Activated T-cell treated with anti-CD3 and anti-CD28 coated beads, Interleukin-2, amount 50 U/mL, for 4 hours (primary cell): ENCODE measurements around the gene STARD4. TPM values are rescaled to one million over a fixed set of nuclear protein-coding genes. Genes with fewer than 3 reads are reported as not detected.

Experiments
- ATAC-seq, 2 donors: fragments of 200-7000 bp; cut with Tn5 transposase; one replicate each; pipeline ENCODE4 v1.10.0; 2021
- DNase-seq: peaks from one replicate; pipeline ENCODE4 v3.0.0-alpha.2; 2020
- H3K27me3 Mint-ChIP-seq: one replicate; pipeline ENCODE4 v1.8.0; 2021; ENCODE audit warnings: low read depth, mixed read lengths
- H3K36me3 Mint-ChIP-seq: one replicate; pipeline ENCODE4 v1.8.0; 2022; ENCODE audit warnings: mixed read lengths; ENCODE audit not compliant: insufficient read depth
- H3K4me1 Mint-ChIP-seq: one replicate; pipeline ENCODE4 v1.8.0; 2021; ENCODE audit warnings: low read depth, mixed read lengths
- H3K4me3 Mint-ChIP-seq: one replicate; pipeline ENCODE4 v1.8.0; 2021; ENCODE audit warnings: mild to moderate bottlenecking, moderate library complexity, mixed read lengths
- H3K9me3 Mint-ChIP-seq: one replicate; pipeline ENCODE4 v1.8.0; 2021; ENCODE audit warnings: mixed read lengths
- total RNA-seq, 3 donors: library from RNA; stranded (reverse); gene quantifications; one replicate each; pipeline ENCODE4 v1.2.1, GENCODE V29; 2021

STARD4 gene, protein sequence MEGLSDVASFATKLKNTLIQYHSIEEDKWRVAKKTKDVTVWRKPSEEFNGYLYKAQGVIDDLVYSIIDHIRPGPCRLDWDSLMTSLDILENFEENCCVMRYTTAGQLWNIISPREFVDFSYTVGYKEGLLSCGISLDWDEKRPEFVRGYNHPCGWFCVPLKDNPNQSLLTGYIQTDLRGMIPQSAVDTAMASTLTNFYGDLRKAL
- total RNA-seq: 10 to 100 TPM; 22.2 to 26.5 (median 24.4) TPM

- ATAC-seq: peak; percentile 94 to 96
- Mint-ChIP-seq H3K4me1 (peaks cover 39% of the 10 kb centered on the region), H3K4me3 (peak within 1 kb of the TSS; percentile 95), H3K27me3 (no peaks in the 10 kb centered on the region), H3K36me3 (peaks cover 1% of the 10 kb centered on the region), H3K9me3 (no peaks in the 10 kb centered on the region)
- DNase-seq: peak; percentile 91
Measured at GRCh38 chr5:111512375-111513130, at the start of gene STARD4. Gene STARD4 (minus strand): TSS chr5:111512535. CDS start chr5:111507433, 5,102 bp downstream.

DNA sequence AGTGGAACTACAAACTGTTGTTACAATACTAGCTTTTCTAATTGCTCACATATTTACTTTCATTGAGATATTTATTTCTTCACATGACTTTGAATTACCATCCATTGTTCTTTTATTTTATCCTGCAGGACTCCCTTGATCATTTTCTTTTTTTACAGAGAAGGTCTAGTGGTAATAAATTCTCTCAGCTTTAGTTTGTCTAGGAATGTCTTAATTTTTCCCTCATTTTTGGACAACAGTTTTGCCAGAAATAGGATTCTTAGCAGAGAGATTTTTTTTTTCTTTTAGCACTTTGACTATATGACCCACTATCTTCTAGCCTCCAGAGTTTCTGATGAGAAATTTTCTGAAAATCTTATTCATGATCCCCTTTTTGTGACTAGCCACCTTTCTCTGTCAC lies 47.3 kb upstream of the STARD4 start:
- H3K27me3 Mint-ChIP-seq: peaks cover 7% of the 10 kb centered on the region
- DNase-seq: no peak
- peaks cover 4% of the 10 kb centered on the region for H3K36me3 Mint-ChIP-seq
- no peak overlapping the region for H3K4me3 Mint-ChIP-seq
- no peak for ATAC-seq
- H3K9me3 Mint-ChIP-seq: peaks cover 15% of the 10 kb centered on the region
- H3K4me1 Mint-ChIP-seq: no peaks in the 10 kb centered on the region

GRCh38 chr5:111557686-111558085 lies 45.4 kb upstream of the STARD4 start:
- no peak for ATAC-seq
- Mint-ChIP-seq H3K27me3 (peaks cover 7% of the 10 kb centered on the region), H3K9me3 (peaks cover 15% of the 10 kb centered on the region), H3K4me3 (no peak overlapping the region), H3K4me1 (peaks cover 2% of the 10 kb centered on the region), H3K36me3 (peaks cover 4% of the 10 kb centered on the region)
- no peak for DNase-seq

GRCh38 chr5:111557111-111557510 lies 44.8 kb upstream of the STARD4 start:
- H3K36me3 Mint-ChIP-seq: peaks cover 4% of the 10 kb centered on the region
- H3K4me3 Mint-ChIP-seq: no peak overlapping the region
- ATAC-seq (no peak), DNase-seq (no peak)
- H3K27me3 Mint-ChIP-seq: peaks cover 7% of the 10 kb centered on the region
- peaks cover 2% of the 10 kb centered on the region for H3K4me1 Mint-ChIP-seq
- peaks cover 15% of the 10 kb centered on the region for H3K9me3 Mint-ChIP-seq

DNA sequence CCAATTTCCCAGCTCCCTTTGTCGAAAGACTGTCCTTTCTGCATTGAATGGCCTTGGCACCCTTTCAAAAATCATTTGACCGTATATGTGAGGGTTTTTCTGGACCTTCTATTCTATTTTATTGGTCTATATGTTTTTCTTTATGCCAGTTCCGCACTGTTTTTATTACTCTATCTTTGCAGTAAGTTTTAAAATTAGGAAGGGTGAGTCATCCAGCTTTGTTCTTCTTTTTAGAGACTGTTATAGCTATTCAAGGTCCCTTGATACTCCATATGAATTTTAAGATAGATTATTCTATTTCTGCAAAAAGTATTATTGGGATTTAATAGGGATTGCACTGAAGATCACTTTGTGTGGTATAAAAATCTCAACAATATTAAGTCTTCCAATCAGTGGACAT lies 44.2 kb upstream of the STARD4 start:
- DNase-seq (no peak), ATAC-seq (no peak)
- Mint-ChIP-seq H3K4me3 (no peak overlapping the region), H3K27me3 (peaks cover 4% of the 10 kb centered on the region), H3K36me3 (peaks cover 4% of the 10 kb centered on the region), H3K4me1 (peaks cover 8% of the 10 kb centered on the region), H3K9me3 (peaks cover 14% of the 10 kb centered on the region)

- ATAC-seq: no peak
Measured at GRCh38 chr5:111555760-111556159, 43.4 kb upstream of the STARD4 start.

DNA sequence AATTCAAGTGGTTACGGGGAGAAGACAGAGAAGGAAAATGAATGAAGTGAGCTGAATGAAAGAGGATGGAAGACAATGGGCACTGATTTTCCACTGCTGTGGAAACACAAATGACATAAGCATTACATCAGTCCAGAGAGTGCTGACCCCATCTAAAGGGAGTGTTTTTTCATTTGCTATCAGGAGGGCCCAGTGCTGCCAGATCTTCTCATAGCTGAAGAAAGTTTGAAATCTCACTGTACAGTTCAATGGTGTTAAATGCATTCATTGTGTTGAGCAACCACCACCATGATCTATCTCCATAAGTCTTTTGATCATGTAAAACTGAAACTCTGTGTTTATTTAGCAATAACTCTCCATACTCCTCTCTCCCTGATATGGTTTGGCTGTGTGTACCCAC lies 41.5 kb upstream of the STARD4 start:
- Mint-ChIP-seq H3K36me3 (no peaks in the 10 kb centered on the region), H3K4me3 (no peak overlapping the region), H3K4me1 (peaks cover 17% of the 10 kb centered on the region), H3K27me3 (no peaks in the 10 kb centered on the region), H3K9me3 (no peaks in the 10 kb centered on the region)
- ATAC-seq (no peak), DNase-seq (no peak)

More at GRCh38 chr5:111555760-111556159, 43.4 kb upstream of the STARD4 start:
- Mint-ChIP-seq H3K27me3 (peaks cover 2% of the 10 kb centered on the region), H3K4me1 (peaks cover 15% of the 10 kb centered on the region), H3K9me3 (peaks cover 11% of the 10 kb centered on the region), H3K36me3 (peaks cover 4% of the 10 kb centered on the region), H3K4me3 (no peak overlapping the region)
- DNase-seq: no peak

DNA sequence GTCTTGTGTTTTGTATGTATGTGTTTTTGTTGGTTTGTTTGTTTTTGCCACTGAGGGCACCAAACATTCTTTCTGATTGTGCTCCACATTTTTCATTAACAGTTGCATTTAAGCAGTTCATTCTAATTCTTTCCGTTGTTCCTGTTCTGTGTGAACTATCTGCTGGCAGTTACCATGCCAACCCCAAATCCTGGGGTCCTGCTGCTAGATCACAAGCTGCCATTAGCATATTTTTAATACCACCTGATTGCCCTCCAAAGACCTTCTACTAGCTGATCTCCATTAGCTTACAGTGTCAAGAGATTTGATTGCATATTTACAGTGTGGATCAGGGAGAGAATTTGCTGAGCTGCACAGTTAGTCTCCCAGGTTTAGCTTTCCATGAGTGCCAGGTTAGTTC lies 40.6 kb upstream of the STARD4 start:
- ATAC-seq (no peak), DNase-seq (no peak)
- H3K4me3 Mint-ChIP-seq: no peak overlapping the region
- H3K36me3 Mint-ChIP-seq: no peaks in the 10 kb centered on the region
- no peaks in the 10 kb centered on the region for H3K27me3 Mint-ChIP-seq
- peaks cover 17% of the 10 kb centered on the region for H3K4me1 Mint-ChIP-seq
- no peaks in the 10 kb centered on the region for H3K9me3 Mint-ChIP-seq

DNA sequence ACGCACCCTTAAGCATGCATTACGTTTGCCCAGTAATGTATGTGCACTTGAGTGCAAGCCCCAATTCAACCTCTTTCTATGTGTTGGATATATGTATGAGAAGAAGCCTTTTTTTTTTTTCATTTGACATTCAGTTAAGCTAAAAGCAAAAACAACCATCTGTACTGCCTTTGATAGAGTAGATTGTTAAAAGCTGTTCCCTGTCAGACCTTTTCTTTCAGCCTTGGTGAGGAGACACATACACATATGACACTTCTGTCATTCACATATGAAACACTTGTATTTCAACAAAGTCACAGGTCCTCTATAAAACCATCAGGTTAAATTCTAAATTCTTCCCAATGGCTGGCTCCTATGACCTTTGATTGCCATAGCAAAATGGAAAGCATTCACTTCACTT lies 40.2 kb upstream of the STARD4 start:
- no peak for ATAC-seq
- no peaks in the 10 kb centered on the region for H3K9me3 Mint-ChIP-seq
- no peak for DNase-seq
- no peaks in the 10 kb centered on the region for H3K36me3 Mint-ChIP-seq
- no peaks in the 10 kb centered on the region for H3K27me3 Mint-ChIP-seq
- H3K4me3 Mint-ChIP-seq: no peak overlapping the region
- peaks cover 17% of the 10 kb centered on the region for H3K4me1 Mint-ChIP-seq

DNA sequence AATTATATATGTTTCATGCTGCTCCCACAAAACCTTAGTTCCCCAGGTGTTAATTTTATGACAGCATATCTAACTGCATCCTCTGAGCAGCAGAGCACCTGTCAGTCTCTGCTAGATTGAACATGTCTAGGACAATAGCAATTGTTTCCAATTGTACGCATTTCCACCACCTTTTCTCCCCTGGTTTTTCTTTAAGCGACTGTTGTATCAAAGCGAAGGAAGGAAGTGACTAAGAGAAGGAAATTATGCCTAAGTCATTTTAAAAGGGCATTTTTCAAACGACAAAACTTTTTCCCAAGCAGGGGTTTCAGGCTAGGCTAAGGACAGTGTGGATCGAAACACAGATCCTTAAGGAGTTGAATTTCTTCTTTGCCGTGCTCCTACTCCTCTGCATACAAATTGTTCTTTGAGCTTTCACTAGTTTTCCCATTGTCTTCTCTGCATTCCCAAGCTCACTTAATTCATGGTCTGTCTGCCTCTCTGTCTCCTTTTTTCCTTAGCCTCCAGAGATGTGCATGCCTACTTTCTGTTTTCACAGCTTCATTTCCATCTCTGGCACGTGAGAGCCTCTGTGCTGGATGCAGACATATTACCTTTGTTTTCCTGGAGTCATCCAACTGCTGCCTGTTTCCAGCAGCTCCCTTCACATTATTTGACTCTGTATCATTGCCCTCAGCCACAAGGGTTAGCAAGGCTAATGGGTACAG lies 39.4 kb upstream of the STARD4 start:
- Mint-ChIP-seq H3K4me3 (no peak overlapping the region), H3K4me1 (peaks cover 17% of the 10 kb centered on the region), H3K9me3 (no peaks in the 10 kb centered on the region), H3K27me3 (peaks cover 3% of the 10 kb centered on the region), H3K36me3 (no peaks in the 10 kb centered on the region)
- DNase-seq: no peak
- no peak for ATAC-seq

GRCh38 chr5:111551161-111551560 lies 38.8 kb upstream of the STARD4 start:
- no peak for ATAC-seq
- no peak overlapping the region for H3K4me3 Mint-ChIP-seq

DNA sequence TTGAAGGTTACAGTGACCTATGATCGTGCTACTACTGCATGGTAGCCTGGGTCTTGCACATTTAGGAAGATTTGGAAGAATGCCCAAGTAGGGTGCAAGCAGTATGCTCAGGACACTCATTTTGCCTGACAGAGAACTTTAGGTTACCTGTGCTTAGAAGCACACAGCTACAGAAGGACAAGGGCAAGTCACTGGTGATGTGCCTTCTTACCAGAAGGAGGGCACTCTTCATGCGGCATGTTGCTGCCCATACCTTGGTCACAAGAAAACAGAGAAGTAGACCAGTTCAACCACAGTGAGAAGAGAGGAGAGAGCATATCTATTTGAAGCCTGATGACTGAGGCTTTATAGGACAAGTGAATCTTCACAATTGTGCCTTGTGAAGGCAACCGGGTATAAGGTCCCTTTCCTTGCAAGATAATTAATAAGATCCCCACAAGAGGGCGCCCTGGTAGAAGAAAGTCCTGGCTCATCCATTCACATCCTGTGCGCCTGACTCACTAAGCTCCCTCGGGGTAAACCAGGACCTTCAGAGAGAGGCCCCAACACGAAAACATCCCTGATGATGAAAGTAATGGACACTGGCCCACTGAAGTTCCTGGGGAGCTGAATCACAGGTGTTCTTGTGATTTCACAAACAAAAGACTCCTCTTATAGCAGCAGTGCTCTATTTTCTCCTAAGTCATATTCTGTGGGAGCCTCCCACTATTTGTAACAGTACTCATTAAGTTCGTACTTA lies 38.1 kb upstream of the STARD4 start:
- ATAC-seq (peak; percentile 91), DNase-seq (peak; percentile 70)
- peaks cover 17% of the 10 kb centered on the region for H3K4me1 Mint-ChIP-seq
- H3K27me3 Mint-ChIP-seq: peaks cover 5% of the 10 kb centered on the region
- no peak overlapping the region for H3K4me3 Mint-ChIP-seq
- no peaks in the 10 kb centered on the region for H3K9me3 Mint-ChIP-seq
- H3K36me3 Mint-ChIP-seq: no peaks in the 10 kb centered on the region

More at GRCh38 chr5:111551161-111551560, 38.8 kb upstream of the STARD4 start:
- Mint-ChIP-seq H3K27me3 (peaks cover 3% of the 10 kb centered on the region), H3K4me1 (peaks cover 17% of the 10 kb centered on the region), H3K36me3 (no peaks in the 10 kb centered on the region), H3K9me3 (no peaks in the 10 kb centered on the region)
- no peak for DNase-seq

DNA sequence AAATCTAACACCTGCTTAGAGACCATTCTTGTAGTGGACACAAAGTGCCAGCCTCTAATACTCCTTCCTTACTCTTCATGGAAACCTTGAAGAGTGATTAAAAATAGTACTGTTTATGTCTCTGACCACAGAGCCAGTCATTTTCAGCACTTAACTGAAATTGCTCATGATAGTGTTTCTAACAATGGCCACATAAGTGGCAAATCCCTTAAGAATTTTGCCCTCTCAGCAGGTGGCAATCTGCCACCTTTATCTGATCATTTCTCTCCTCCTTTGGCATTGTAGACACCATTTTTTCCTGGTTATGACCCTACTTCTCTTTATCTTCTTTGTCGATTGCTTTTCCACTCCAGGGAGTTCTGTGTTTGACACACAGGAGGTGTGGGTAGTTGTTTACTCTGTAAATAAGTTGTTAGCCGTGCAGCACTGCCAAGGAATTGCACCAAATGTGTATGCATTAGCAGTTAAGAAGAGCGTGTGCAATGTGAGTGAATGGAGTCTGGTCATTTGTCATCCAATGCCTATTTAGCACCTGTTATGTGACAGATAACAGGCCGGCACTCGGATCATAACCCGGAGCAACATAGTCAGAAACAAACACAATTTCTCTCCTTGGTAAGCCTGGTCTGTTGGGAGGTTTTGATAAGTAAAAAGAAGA lies 36.8 kb upstream of the STARD4 start:
- H3K4me1 Mint-ChIP-seq: peaks cover 17% of the 10 kb centered on the region
- no peak overlapping the region for H3K4me3 Mint-ChIP-seq
- ATAC-seq: no peak

More for the DNA sequence above, 36.8 kb upstream of the STARD4 start:
- DNase-seq: no peak
- Mint-ChIP-seq H3K36me3 (no peaks in the 10 kb centered on the region), H3K9me3 (no peaks in the 10 kb centered on the region), H3K27me3 (peaks cover 5% of the 10 kb centered on the region)
